Hematopoietic multipotent progenitor cell (in vitro differentiated cells): ENCODE measurements around the gene ZNF101. TPM values are rescaled to one million over a fixed set of nuclear protein-coding genes. Genes with fewer than 3 reads are reported as not detected.
"Not testable (repeated sequence)": the region's sequence is repeated elsewhere in the genome, so short reads cannot be mapped to it uniquely, and the experiment has no call there.

ENCODE experiments used
- DNase-seq, 3 donors: peaks; one replicate each; pipeline ENCODE4 v3.0.0-alpha.2; 2011 to 2015; ENCODE audit warnings: low read depth in 2 of 3, low spot score in 2 of 3
- total RNA-seq: library from RNA; depleted of rRNA; stranded (reverse); fragments of >200 nt; gene quantifications from one replicate; pipeline ENCODE4 v1.2.3, GENCODE V29; 2012

Gene ZNF101
- total RNA-seq, 1 donor, result 8.3 TPM

DNA sequence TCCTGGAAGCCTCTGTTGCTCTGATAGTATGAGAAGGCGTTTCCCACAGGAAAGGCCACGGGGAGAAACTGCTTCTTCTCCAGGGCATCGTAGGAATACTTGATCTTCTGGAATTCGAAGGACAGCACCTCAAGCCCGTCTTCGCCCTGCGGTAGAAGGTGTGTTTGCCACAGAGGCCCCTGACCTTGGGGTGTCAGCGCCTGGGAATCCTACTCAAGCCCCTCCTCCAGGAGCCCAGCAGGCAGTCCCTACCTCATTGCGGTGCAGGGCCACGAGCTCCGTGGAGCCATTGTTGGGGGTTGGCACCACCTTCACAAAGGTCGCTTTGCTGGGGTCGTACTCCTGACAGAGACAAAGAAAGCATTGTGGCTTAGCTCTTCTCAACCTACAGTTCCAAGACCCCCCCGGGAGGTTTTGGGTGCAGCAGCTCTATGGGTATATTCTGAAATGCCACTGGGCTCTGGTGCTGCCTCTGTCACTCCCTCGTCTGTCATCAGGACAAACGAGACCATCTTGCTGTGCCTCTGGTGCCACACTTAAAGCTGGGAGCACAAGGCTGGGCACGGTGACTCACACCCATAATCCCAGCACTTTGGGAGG lies 8.9 kb upstream of the ZNF101 start:
- DNase-seq, result no peak

DNA sequence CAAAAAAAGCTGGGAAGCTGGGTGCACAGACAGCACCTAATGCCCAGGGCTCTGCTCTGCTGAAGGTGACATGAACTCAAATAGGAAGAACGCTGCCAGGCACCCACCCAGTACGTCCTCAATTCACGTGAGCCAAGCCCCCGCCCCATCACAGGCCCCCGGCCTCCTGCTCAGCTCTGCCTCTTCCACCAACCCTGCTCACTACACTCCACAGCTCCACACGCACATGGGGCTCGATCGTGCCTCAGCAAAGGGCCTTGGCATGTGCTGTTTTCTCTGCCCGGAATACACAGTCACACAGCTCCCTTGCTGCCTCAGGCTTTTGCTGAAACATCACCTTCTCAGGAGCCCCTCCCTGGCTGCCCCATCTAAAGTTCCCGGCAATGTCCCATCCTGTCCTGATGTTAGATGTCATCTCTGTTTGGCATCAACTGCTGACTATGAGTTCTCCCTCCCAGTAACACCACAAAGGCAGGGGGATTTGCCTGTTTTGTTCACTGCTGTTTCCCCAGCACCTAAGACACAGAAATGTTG lies 7.4 kb upstream of the ZNF101 start:
- DNase-seq, result no peak

DNA sequence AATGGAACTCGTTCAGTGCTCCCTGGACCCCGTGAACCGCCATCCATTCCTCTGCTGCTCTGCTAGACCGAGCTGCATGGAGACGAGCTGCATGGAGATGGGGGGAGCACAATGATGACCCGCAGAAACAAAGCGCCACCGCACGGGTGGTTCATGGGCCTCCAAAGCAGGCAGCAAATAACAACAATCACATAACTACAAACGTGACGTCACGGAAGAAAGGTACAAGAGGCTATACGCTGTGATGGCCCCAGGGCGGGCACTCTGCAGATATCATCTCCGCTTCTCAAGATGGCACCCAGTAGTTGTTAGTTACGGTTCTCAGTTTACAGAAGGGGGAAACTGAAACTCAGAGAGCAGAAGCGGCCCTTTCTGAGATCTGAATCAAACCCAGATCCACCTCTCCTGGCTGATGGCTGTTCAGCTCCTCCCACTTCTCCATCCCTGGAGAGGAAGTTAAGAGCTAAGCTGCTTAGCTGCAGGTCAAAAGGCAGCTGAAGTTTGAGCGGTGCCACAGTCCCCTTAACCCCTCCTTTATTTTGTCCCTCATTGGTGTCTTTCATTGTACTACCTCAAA lies 6.9 kb upstream of the ZNF101 start:
- DNase-seq, result peak in 1 of 3 donors; percentile 47

GRCh38 chr19:19662344-19662743 lies 6.3 kb upstream of the ZNF101 start:
- DNase-seq, result no peak

DNA sequence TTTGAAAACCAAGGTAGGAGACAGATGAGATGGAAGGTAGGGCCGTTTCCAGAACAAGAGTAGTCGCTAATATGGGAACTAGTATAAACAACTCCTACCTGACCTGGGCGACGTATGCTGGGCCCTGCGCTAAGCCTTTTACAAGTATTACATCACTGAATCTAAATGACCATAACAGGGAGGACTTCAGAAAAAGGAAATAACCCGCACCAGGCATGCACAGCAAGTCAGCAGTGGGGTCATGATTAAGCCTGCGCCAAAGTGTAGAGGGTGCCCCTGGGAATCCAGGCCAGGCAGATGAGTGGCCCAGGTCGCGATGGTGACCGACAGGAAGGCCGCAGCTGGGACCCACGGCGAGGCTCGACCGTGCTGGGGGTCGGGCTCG lies 5.8 kb upstream of the ZNF101 start:
- no peak for DNase-seq

GRCh38 chr19:19663256-19664120 lies 5.2 kb upstream of the ZNF101 start, which contains the start of gene ATP13A1:
TSS of gene ATP13A1 (minus strand) at chr19:19663676. CDS start at chr19:19663666, 10 bp downstream.
- DNase-seq, result peak; percentile 86 to 99 (median 96)

- DNase-seq, result not testable (repeated sequence)
Observed at GRCh38 chr19:19665420-19665948, 3.2 kb upstream of the ZNF101 start.

GRCh38 chr19:19670070-19670551 lies 1.5 kb downstream of the ZNF101 start:
- DNase-seq, result no peak

DNA sequence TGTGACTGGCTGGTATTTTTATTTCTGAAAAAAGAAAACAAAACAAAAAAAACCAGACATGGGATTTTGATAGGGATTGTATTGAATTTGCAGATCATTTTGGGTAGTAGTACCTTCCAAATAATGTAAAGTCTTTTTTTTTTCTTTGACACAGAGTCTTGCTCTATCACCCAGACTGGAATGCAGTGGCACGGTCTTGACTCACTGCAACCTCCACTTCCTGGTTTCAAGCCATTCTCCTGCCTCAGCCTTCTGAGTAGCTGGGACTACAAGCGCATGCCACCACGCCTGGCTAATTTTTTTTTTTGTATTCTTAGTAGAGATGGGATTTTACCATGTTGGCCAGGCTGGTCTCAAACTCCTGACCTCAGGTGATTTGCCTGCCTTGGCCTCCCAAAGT lies 4.2 kb downstream of the ZNF101 start:
- no peak for DNase-seq

DNA sequence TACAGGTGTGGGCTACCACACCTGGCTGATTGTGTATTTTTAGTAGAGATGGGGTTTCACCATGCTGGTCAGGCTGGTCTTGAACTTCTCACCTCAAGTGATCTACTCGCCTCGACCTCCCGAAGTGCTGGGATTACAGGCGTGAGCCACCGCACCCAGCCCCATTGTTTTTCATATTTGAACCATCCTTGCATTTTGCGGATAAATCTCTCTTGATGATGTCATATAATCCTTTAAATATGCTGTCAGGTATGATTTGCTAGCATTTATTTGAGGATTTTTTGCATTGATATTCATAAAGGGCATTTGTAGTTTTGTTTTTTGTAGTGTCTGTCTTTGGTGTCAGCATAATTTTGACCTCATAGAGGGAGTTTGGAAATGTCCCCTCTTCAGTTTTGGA lies 5.7 kb downstream of the ZNF101 start:
- DNase-seq, result peak in 1 of 3 donors; percentile 27

DNA sequence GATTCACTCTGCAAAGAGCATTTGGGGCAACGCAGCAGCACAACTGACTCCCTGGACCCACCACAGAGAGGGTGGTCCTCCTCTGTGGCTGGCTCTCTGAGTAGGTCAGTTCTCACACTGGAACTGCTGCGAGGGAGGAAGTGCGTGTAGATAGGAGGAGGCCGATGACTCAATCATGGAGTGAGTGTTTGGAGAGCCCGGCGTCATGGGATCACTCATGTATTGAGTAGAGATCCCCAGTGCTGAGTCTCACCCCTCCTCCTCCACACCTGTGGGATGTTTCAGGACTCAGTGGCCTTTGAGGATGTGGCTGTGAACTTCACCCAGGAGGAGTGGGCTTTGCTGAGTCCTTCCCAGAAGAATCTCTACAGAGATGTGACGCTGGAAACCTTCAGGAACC lies 8.9 kb downstream of the ZNF101 start:
- no peak for DNase-seq

DNA sequence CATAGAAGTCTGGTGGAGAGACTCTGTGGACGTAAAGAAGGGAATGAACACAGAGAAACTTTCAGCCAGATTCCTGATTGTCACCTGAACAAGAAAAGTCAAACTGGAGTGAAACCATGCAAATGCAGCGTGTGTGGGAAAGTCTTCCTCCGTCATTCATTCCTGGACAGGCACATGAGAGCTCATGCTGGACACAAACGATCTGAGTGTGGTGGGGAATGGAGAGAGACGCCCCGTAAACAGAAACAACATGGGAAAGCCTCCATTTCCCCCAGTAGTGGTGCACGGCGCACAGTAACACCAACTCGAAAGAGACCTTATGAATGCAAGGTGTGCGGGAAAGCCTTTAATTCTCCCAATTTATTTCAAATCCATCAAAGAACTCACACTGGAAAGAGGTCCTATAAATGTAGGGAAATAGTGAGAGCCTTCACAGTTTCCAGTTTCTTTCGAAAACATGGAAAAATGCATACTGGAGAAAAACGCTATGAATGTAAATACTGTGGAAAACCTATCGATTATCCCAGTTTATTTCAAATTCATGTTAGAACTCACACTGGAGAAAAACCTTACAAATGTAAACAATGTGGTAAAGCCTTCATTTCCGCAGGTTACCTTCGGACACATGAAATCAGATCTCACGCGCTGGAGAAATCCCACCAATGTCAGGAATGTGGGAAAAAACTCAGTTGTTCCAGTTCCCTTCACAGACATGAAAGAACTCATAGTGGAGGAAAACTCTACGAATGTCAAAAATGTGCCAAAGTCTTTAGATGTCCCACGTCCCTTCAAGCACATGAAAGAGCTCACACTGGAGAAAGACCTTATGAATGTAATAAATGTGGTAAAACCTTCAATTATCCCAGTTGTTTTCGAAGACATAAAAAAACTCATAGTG lies 10.8 kb downstream of the ZNF101 start:
- DNase-seq, result no peak

GRCh38 chr19:19686119-19686518 lies 17.5 kb downstream of the ZNF101 start:
- DNase-seq, result not testable (repeated sequence)

GRCh38 chr19:19686580-19686979 lies 17.9 kb downstream of the ZNF101 start:
- DNase-seq, result no peak

GRCh38 chr19:19687090-19687489 lies 18.5 kb downstream of the ZNF101 start:
- DNase-seq, result peak in 1 of 3 donors; percentile 17

- DNase-seq, result not testable (repeated sequence)
Observed at GRCh38 chr19:19689023-19689422, 20.4 kb downstream of the ZNF101 start.

DNA sequence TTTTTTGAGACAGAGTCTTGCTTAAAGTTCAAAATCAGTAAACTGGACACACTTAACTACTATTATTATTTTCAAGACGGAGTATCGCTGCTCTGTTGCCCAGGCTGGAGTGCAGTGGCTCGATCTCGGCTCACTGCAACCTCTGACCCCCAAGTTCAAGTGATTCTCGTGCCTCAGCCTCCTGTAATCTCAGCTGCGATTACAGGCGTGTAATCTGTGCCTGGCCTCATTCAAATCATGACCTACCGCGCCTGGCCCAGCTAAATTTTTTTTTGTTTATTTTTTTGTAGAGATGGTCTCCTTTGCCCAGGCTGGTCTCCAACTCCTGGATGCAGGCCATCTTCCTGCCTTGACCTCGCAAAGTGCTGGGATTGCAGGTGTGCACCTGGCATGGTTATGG lies 23.0 kb downstream of the ZNF101 start:
- no peak for DNase-seq

DNA sequence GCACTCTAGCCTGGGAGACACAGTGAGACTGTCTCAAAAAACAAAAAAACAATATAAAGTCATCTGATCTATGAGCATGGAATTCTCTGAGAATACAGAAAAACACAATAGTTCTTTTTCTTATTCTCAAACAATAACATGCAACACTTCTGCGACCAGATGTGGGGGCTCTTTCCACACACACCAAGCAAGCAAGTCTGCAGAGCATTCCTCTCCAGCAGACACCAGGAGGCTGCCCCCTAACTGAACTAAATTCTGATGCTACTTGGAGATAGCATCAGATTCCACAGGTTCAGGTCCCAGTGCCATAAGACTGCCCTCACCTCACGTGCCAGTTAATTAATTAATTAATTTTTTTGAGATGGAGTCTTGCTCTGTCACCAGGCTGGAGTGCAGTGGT lies 27.7 kb downstream of the ZNF101 start:
- no peak for DNase-seq

GRCh38 chr19:19697589-19697988 lies 28.9 kb downstream of the ZNF101 start:
- DNase-seq, result no peak

DNA sequence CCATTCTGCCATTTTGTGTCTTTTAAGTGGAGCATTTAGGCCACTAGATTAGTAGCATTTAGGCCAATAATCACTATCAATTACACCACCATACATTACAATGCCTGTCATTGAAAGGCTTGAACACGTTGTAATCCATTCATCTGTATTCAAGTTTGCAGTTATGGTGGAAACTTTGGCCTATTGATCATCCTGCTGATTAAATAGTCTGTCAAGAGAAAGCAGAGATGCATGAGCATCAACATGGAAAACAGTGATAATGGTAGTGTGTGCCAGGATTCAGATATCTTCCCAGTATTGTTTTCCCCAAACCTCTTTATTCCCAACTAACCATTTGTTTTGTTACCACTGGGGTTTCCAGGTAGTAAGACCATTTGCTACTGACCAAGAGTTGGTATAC lies 31.9 kb downstream of the ZNF101 start:
- not testable (repeated sequence) for DNase-seq
